ENCODE results near the gene NEK10.

The NEK10 gene

GRCh38 chr3:27209617-27210264 is 159.4 kb downstream of the NEK10 start:
- DNase-seq (ENCODE audit: low spot score): no peak
- no peak for TF ChIP-seq CTCF (IDR thresholded peaks at IDR 0.05; ENCODE audit: extremely low read depth, missing control alignments)

GRCh38 chr3:27208961-27209616 is 160.1 kb downstream of the NEK10 start:
- no peak for DNase-seq (ENCODE audit: low spot score)
- no peak for TF ChIP-seq CTCF (IDR thresholded peaks at IDR 0.05; ENCODE audit: extremely low read depth, missing control alignments)

- TF ChIP-seq CTCF (IDR thresholded peaks at IDR 0.05; ENCODE audit: extremely low read depth, missing control alignments): no peak
- no peak for DNase-seq (ENCODE audit: low spot score)
Observed at GRCh38 chr3:27202959-27203358, 166.2 kb downstream of the NEK10 start.

GRCh38 chr3:27201492-27201891 is 167.7 kb downstream of the NEK10 start:
- no peak for TF ChIP-seq CTCF (IDR thresholded peaks at IDR 0.05; ENCODE audit: extremely low read depth, missing control alignments)
- DNase-seq (ENCODE audit: low spot score): no peak

- no peak for DNase-seq (ENCODE audit: low spot score)
- no peak for TF ChIP-seq CTCF (IDR thresholded peaks at IDR 0.05; ENCODE audit: extremely low read depth, missing control alignments)
Observed at GRCh38 chr3:27200721-27201489, 168.3 kb downstream of the NEK10 start.

GRCh38 chr3:27194861-27195483 is 174.2 kb downstream of the NEK10 start:
- no peak for TF ChIP-seq CTCF (IDR thresholded peaks at IDR 0.05; ENCODE audit: extremely low read depth, missing control alignments)
- DNase-seq (ENCODE audit: low spot score): no peak

- DNase-seq (ENCODE audit: low spot score): no peak
- TF ChIP-seq CTCF (IDR thresholded peaks at IDR 0.05; ENCODE audit: extremely low read depth, missing control alignments): no peak
Observed at GRCh38 chr3:27193056-27193455, 176.1 kb downstream of the NEK10 start.

All from GM20000 (cell line).